ENCODE data around the gene DIP2C.
"Not testable (repeated sequence)": the region's sequence is repeated elsewhere in the genome, so short reads cannot be mapped to it uniquely, and the experiment has no call there.

The DIP2C gene

GRCh38 chr10:637221-637620, 52.2 kb downstream of the DIP2C start:
- no peak for DNase-seq

GRCh38 chr10:636769-637168, 52.7 kb downstream of the DIP2C start:
- no peak for DNase-seq

- DNase-seq, result no peak
Measured at GRCh38 chr10:636016-636730, 53.3 kb downstream of the DIP2C start.

GRCh38 chr10:635088-635861, 54.2 kb downstream of the DIP2C start:
- no peak for DNase-seq

- no peak for DNase-seq
Measured at GRCh38 chr10:634256-634655, 55.2 kb downstream of the DIP2C start.

- no peak for DNase-seq
Measured at GRCh38 chr10:633279-634245, 55.9 kb downstream of the DIP2C start.

GRCh38 chr10:632807-633177, 56.7 kb downstream of the DIP2C start:
- DNase-seq, result not testable (repeated sequence)

GRCh38 chr10:632155-632806, 57.2 kb downstream of the DIP2C start:
- not testable (repeated sequence) for DNase-seq

- no peak for DNase-seq
Measured at GRCh38 chr10:631266-631665, 58.2 kb downstream of the DIP2C start.

- no peak for DNase-seq
Measured at GRCh38 chr10:630581-631073, 58.8 kb downstream of the DIP2C start.

GRCh38 chr10:629186-629998, 60.1 kb downstream of the DIP2C start:
- DNase-seq, result no peak

GRCh38 chr10:628386-629045, 61.0 kb downstream of the DIP2C start:
- no peak for DNase-seq

- DNase-seq, result no peak
Measured at GRCh38 chr10:627032-627992, 62.2 kb downstream of the DIP2C start.

- no peak for DNase-seq
Measured at GRCh38 chr10:625751-626711, 63.4 kb downstream of the DIP2C start.

GRCh38 chr10:625333-625696, 64.2 kb downstream of the DIP2C start:
- DNase-seq, result no peak

GRCh38 chr10:624605-625332, 64.7 kb downstream of the DIP2C start:
- DNase-seq, result no peak

- no peak for DNase-seq
Measured at GRCh38 chr10:624312-624604, 65.2 kb downstream of the DIP2C start.
